PC-3 (cell line): Measurements from ENCODE around the gene PILRA. TPM values are rescaled to one million over a fixed set of nuclear protein-coding genes. Genes with fewer than 3 reads are reported as not detected.

Source experiments
- ATAC-seq: fragments of 200-7000 bp; cut with Tn5 transposase; 2 replicates; pipeline ENCODE4 v1.9.1; 2020; ENCODE audit warnings: mild to moderate bottlenecking, moderate library complexity
- BruUV-seq: library from RNA; stranded (reverse); fragments of 400-500 nt; replicated peaks from 2 replicates; lab custom pipeline; 2021; lab: Mats Ljungman, UMichigan
- CTCF ChIA-PET: fragments of 300-600 bp; sonication (Branson Sonifier 250); formaldehyde crosslinking; loops from one replicate; lab custom pipeline; 2022; ENCODE audit warnings: antibody characterized with exemption; lab: Charles Lee
- POLR2A ChIA-PET: fragments of 300-600 bp; sonication (Branson Sonifier 250); formaldehyde crosslinking; loops from one replicate; lab custom pipeline; 2022; ENCODE audit warnings: antibody characterized with exemption; ENCODE audit not compliant: unreplicated experiment; lab: Charles Lee
- DNase-seq: peaks from one replicate; pipeline ENCODE4 v3.0.0-alpha.2; 2015
- H2AFZ ChIP-seq: fragments of 300-600 bp; sonication (generic); 2 replicates; pipeline ENCODE4 v1.6.0; 2016; ENCODE audit warnings: antibody characterized with exemption, low read length
- H3F3A ChIP-seq: fragments of 300-600 bp; sonication (generic); one replicate; pipeline ENCODE4 v1.6.0; 2017; ENCODE audit warnings: antibody characterized with exemption, low read length, control low read depth, mild to moderate bottlenecking; ENCODE audit not compliant: unreplicated experiment
- H3K27ac ChIP-seq: fragments of 300-600 bp; sonication (generic); 2 replicates; pipeline ENCODE4 v1.5.1; 2016; ENCODE audit warnings: mild to moderate bottlenecking, low read length
- H3K27me3 ChIP-seq: fragments of 300-600 bp; sonication (generic); 2 replicates; pipeline ENCODE4 v1.6.1; 2016; ENCODE audit warnings: low read length, mixed read lengths
- H3K36me3 ChIP-seq: fragments of 300-600 bp; sonication (generic); 2 replicates; pipeline ENCODE4 v1.6.1; 2016; ENCODE audit warnings: low read depth, mixed run types, low read length, mixed read lengths
- H3K4me1 ChIP-seq: fragments of 300-600 bp; sonication (generic); 2 replicates; pipeline ENCODE4 v1.5.1; 2016; ENCODE audit warnings: low read length; ENCODE audit not compliant: insufficient read depth
- H3K4me2 ChIP-seq: fragments of 300-600 bp; sonication (generic); 2 replicates; pipeline ENCODE4 v1.6.0; 2016; ENCODE audit warnings: low read length
- H3K4me3 ChIP-seq: fragments of 300-600 bp; sonication (generic); 2 replicates; pipeline ENCODE4 v1.5.1; 2016; ENCODE audit warnings: mild to moderate bottlenecking, low read length, mixed read lengths
- H3K79me2 ChIP-seq: fragments of 300-600 bp; sonication (generic); 2 replicates; pipeline ENCODE4 v1.6.1; 2017; ENCODE audit warnings: low read length, mixed read lengths
- H3K9ac ChIP-seq: fragments of 300-600 bp; sonication (generic); 2 replicates; pipeline ENCODE4 v1.6.0; 2016; ENCODE audit warnings: mild to moderate bottlenecking, low read length
- H3K9me2 ChIP-seq: fragments of 300-600 bp; sonication (generic); replicated peaks from 2 replicates; pipeline ENCODE4 v1.6.1; 2016; ENCODE audit warnings: mixed run types, low read length, mixed read lengths
- H3K9me3 ChIP-seq: fragments of 300-600 bp; sonication (generic); 2 replicates; pipeline ENCODE4 v1.6.1; 2016; ENCODE audit warnings: low read length, mixed read lengths
- H4K20me1 ChIP-seq: fragments of 300-600 bp; sonication (generic); 2 replicates; pipeline ENCODE4 v1.6.1; 2016; ENCODE audit warnings: low read length, mixed read lengths
- EZH2 ChIP-seq: fragments of 300-600 bp; sonication (generic); IDR thresholded peaks from one replicate; pipeline ENCODE4 v1.6.1; 2017; ENCODE audit warnings: antibody characterized with exemption, mild to moderate bottlenecking, low read length; ENCODE audit not compliant: unreplicated experiment
- EZH2phosphoT487 ChIP-seq: fragments of 300-600 bp; sonication (generic); IDR thresholded peaks from 2 replicates; pipeline ENCODE4 v1.6.1; 2018; ENCODE audit warnings: mild to moderate bottlenecking, antibody characterized with exemption, low read length, borderline replicate concordance
- intact Hi-C: fragments of 100-400 bp; cut with micrococcal nuclease; formaldehyde crosslinking; loops from 2 replicates; pipeline ENCODE4 v1.9.0; 2023
- total RNA-seq: library from RNA; depleted of rRNA; stranded (reverse); fragments of >200 nt; gene quantifications from 2 replicates; pipeline ENCODE4 v1.2.3, GENCODE V29; 2014
- TF ChIP-seq, protein P1 (sequence below): fragments of 300-600 bp; sonication (generic); conservative IDR thresholded peaks from 2 replicates; pipeline ENCODE4 v1.5.1; 2017; ENCODE audit warnings: antibody characterized with exemption, low read depth, mild to moderate bottlenecking, low read length

PILRA gene
- total RNA-seq, 1 experiment from 2014 or later, result 1.9 TPM

DNA sequence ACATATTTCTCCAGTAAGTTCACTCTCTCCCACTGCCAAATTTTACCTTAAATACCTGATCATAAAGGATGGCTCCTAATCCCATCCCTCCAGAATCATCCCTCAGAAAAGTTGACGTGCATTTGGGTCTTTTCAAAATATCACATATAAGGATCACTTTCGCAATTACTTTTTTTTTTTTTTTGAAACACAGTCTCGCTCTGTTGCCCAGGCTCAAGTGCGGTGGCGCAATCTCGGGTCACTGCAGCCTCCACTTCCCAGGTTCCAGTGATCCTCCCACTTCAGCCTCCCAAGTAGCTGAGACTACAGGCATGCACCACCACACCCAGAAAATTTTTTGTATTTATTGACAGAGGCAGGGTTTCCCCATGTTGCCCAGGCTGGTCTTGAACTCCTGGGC, 37.8 kb downstream of the PILRA start:
- Histone ChIP-seq H3K79me2 (no peaks in the 10 kb centered on the region), H3K4me2 (no peak overlapping the region), H2AFZ (no peak overlapping the region), H4K20me1 (no peaks in the 10 kb centered on the region), H3K27ac (no peak overlapping the region), H3K9ac (no peak overlapping the region), H3K4me1 (peaks cover 10% of the 10 kb centered on the region; the same call in 1 of the 2 replicates), H3F3A (no peaks in the 10 kb centered on the region), H3K36me3 (no peaks in the 10 kb centered on the region), H3K9me3 (no peaks in the 10 kb centered on the region), H3K4me3 (no peak overlapping the region), H3K9me2 (no peaks in the 10 kb centered on the region), H3K27me3 (no peaks in the 10 kb centered on the region)
- ChIA-PET POLR2A (no interaction called here), CTCF (no interaction called here)
- intact Hi-C loops, result no loop called here
- no peak for DNase-seq
- BruUV-seq, result no TSS peak
- no peak for ATAC-seq
- no peak for TF ChIP-seq EZH2phosphoT487
- TF ChIP-seq, protein P1, sequence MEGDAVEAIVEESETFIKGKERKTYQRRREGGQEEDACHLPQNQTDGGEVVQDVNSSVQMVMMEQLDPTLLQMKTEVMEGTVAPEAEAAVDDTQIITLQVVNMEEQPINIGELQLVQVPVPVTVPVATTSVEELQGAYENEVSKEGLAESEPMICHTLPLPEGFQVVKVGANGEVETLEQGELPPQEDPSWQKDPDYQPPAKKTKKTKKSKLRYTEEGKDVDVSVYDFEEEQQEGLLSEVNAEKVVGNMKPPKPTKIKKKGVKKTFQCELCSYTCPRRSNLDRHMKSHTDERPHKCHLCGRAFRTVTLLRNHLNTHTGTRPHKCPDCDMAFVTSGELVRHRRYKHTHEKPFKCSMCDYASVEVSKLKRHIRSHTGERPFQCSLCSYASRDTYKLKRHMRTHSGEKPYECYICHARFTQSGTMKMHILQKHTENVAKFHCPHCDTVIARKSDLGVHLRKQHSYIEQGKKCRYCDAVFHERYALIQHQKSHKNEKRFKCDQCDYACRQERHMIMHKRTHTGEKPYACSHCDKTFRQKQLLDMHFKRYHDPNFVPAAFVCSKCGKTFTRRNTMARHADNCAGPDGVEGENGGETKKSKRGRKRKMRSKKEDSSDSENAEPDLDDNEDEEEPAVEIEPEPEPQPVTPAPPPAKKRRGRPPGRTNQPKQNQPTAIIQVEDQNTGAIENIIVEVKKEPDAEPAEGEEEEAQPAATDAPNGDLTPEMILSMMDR, result no peak
- no peak for TF ChIP-seq EZH2

DNA sequence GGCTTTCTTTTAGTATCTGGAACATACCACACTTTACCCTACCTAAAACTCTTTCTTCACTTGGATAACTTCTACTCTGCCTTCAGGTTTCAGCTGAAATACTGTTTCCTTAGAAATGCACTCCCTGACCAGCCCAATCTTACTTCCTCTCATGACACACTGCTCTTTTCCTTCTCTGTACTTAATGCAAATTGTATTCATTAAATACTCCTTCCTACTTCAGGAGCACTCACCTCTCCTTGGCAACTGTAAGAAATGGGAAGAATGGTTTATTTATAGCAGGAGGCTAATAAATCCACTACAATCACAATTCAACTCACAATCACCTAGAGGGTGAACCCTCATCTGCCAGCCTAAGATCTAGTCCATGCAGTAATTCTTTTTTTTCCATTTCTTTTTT, 40.1 kb downstream of the PILRA start:
- Histone ChIP-seq H3K9me2 (no peaks in the 10 kb centered on the region), H3K79me2 (no peaks in the 10 kb centered on the region), H3K27ac (no peak overlapping the region), H3K4me1 (no peaks in the 10 kb centered on the region), H3K4me3 (no peak overlapping the region), H3K27me3 (no peaks in the 10 kb centered on the region), H3K9ac (no peak overlapping the region), H3F3A (no peaks in the 10 kb centered on the region), H3K4me2 (no peak overlapping the region), H4K20me1 (no peaks in the 10 kb centered on the region), H3K36me3 (no peaks in the 10 kb centered on the region), H3K9me3 (no peaks in the 10 kb centered on the region), H2AFZ (no peak overlapping the region)
- no TSS peak for BruUV-seq
- intact Hi-C loops, result no loop called here
- ATAC-seq (no peak), DNase-seq (no peak)
- TF ChIP-seq EZH2phosphoT487, result no peak
- TF ChIP-seq, protein P1, result no peak
- no peak for TF ChIP-seq EZH2
- POLR2A ChIA-PET, result no interaction called here
- CTCF ChIA-PET, result no interaction called here

DNA sequence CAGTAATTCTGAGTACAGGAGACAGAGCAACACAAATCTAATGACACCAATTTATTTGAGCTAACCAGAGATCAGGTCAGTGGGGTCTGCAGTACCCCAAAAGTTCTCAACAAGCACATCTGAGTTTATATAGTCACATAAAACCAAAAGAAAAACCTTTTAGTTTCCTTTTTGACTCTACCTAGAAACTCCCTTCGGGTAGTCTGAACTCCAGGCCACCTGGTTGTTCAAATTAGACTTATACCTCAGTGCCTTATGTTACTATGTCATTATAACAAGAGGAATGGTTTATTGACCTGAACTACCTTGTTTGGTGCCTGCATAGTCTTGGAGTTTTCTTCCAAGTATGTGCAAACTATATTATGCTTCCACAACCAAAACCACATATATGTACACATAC, 40.6 kb downstream of the PILRA start:
- ATAC-seq (no peak), DNase-seq (no peak)
- Histone ChIP-seq H3F3A (no peaks in the 10 kb centered on the region), H3K9me3 (no peaks in the 10 kb centered on the region), H3K9me2 (no peaks in the 10 kb centered on the region), H3K4me1 (no peaks in the 10 kb centered on the region), H3K9ac (no peak overlapping the region), H3K79me2 (no peaks in the 10 kb centered on the region), H3K27ac (no peak overlapping the region), H2AFZ (no peak overlapping the region), H3K4me3 (no peak overlapping the region), H3K36me3 (no peaks in the 10 kb centered on the region), H4K20me1 (no peaks in the 10 kb centered on the region), H3K4me2 (no peak overlapping the region), H3K27me3 (no peaks in the 10 kb centered on the region)
- ChIA-PET POLR2A (no interaction called here), CTCF (no interaction called here)
- TF ChIP-seq, protein P1, result no peak
- TF ChIP-seq EZH2phosphoT487 (no peak), EZH2 (no peak)
- intact Hi-C loops, result no loop called here
- BruUV-seq, result no TSS peak
